GM23248 (cell line): ENCODE results near the gene DLG1. TPM values are rescaled to one million over a fixed set of nuclear protein-coding genes. Genes with fewer than 3 reads are reported as not detected.

Experiments used
- DNase-seq: peaks from one replicate; pipeline ENCODE4 v3.0.0-alpha.2; 2015
- H2AFZ ChIP-seq: fragments of 200-600 bp; sonication (generic); 2 replicates; pipeline ENCODE4 v1.6.1; 2016; ENCODE audit warnings: antibody characterized with exemption
- H3F3A ChIP-seq: fragments of 200-600 bp; sonication (generic); 2 replicates; pipeline ENCODE4 v1.6.1; 2016; ENCODE audit warnings: mild to moderate bottlenecking, antibody characterized with exemption, mixed run types; ENCODE audit not compliant: insufficient read depth
- H3K27ac ChIP-seq: fragments of 200-600 bp; sonication (generic); 2 replicates; pipeline ENCODE4 v1.5.1; 2016; ENCODE audit warnings: mild to moderate bottlenecking
- H3K27me3 ChIP-seq: fragments of 200-600 bp; sonication (generic); replicated peaks from 2 replicates; pipeline ENCODE4 v1.6.1; 2016; ENCODE audit warnings: mild to moderate bottlenecking; ENCODE audit not compliant: insufficient read depth
- H3K36me3 ChIP-seq: fragments of 200-600 bp; sonication (generic); 2 replicates; pipeline ENCODE4 v1.6.1; 2016; ENCODE audit warnings: low read depth, mild to moderate bottlenecking
- H3K4me1 ChIP-seq: fragments of 200-600 bp; sonication (generic); 2 replicates; pipeline ENCODE4 v1.6.1; 2016; ENCODE audit warnings: mild to moderate bottlenecking; ENCODE audit not compliant: insufficient read depth
- H3K4me2 ChIP-seq: fragments of 200-600 bp; sonication (generic); one replicate; pipeline ENCODE4 v1.6.1; 2016; ENCODE audit warnings: mild to moderate bottlenecking; ENCODE audit not compliant: unreplicated experiment
- H3K4me3 ChIP-seq: fragments of 200-600 bp; sonication (generic); 2 replicates; pipeline ENCODE4 v1.5.1; 2016; ENCODE audit warnings: mild to moderate bottlenecking
- H3K79me2 ChIP-seq: fragments of 200-600 bp; sonication (generic); 2 replicates; pipeline ENCODE4 v1.6.1; 2016; ENCODE audit warnings: mild to moderate bottlenecking; ENCODE audit not compliant: insufficient read depth
- H3K9ac ChIP-seq: fragments of 200-600 bp; sonication (generic); 2 replicates; pipeline ENCODE4 v1.6.1; 2016; ENCODE audit warnings: mild to moderate bottlenecking
- H3K9me2 ChIP-seq: fragments of 200-600 bp; sonication (generic); 2 replicates; pipeline ENCODE4 v1.6.1; 2016; ENCODE audit warnings: mixed run types, mild to moderate bottlenecking, moderate library complexity; ENCODE audit not compliant: insufficient read depth
- H3K9me3 ChIP-seq: fragments of 200-600 bp; sonication (generic); one replicate; pipeline ENCODE4 v1.6.1; 2017; ENCODE audit warnings: low read depth
- H4K20me1 ChIP-seq: fragments of 200-600 bp; sonication (generic); 2 replicates; pipeline ENCODE4 v1.6.0; 2016; ENCODE audit not compliant: insufficient read depth
- EZH2 ChIP-seq: fragments of 200-600 bp; sonication (generic); IDR thresholded peaks from 2 replicates; pipeline ENCODE4 v1.6.1; 2018; ENCODE audit warnings: antibody characterized with exemption, mild to moderate bottlenecking; ENCODE audit not compliant: insufficient read depth, poor library complexity, severe bottlenecking
- EZH2phosphoT487 ChIP-seq: fragments of 200-600 bp; sonication (generic); IDR thresholded peaks from 2 replicates; pipeline ENCODE4 v1.6.1; 2018; ENCODE audit warnings: antibody characterized with exemption, moderate library complexity, mild to moderate bottlenecking, low read depth; ENCODE audit not compliant: insufficient read depth
- WGBS, 2 experiments: methylation state at CpG; one replicate each; pipeline ENCODE4 v1.1.6; 2015 to 2017; ENCODE audit warnings: low lambda C conversion rate in 2 of 2, low coverage in 1 of 2; ENCODE audit errors: missing lambda C conversion rate in 2 of 2; 5-methylcytosine and 5-hydroxymethylcytosine counted together
- in situ Hi-C: fragments of 300-500 bp; cut with MboI; formaldehyde crosslinking; loops from 2 replicates; pipeline ENCODE4 v1.15.0; 2020
- polyA plus RNA-seq: library from polyadenylated mRNA; unstranded; fragments of >200 nt; fragmentation: Nextera tagmentation; extraction: Ambion mirVana; gene quantifications from 2 replicates; pipeline ENCODE4 v1.2.1, GENCODE V29; 2016
- total RNA-seq: library from RNA; depleted of rRNA; stranded (reverse); fragments of >200 nt; shearing (Covaris generic); gene quantifications from 2 replicates; pipeline ENCODE4 v1.2.3, GENCODE V29; 2014

DLG1 gene
- total and polyA plus RNA-seq, 2 experiments from 2014 or later = 23.2 to 45.9 TPM

DNA sequence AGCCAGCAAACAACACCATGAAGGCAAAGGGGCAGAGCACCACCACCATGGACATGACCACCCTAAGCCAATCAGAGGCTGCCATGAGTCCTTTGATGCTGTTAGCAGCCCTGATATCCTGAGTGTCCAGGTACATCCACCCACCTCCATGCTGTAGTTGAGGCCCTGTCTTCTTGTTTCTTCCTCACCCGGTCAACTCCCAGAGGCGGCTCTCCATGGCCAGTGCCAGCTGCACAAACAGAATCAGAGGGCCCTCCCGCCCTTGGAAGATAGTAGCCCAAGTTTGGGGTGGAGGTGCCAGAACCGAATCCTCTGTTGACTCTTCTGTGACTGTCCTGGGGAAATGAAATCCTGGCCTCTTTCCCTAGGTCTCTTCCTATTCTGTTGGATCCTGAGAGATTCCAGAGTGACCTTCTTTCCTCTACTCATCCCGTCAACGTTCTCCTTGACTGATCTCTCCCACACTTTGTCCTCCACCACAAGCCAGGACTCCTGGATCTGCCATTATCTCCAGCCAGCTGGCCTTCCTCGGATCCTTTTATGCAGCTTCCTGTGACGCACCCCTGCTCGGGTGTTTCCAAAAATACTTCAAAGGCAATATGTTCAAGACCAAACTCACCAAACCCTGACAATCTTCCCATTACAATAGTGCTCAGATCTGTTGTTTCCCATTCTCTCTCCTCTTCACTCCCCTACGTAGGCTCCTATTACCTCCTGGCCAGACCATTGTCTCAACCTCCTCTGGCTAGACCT is 45.4 kb upstream of the DLG1 start:
- Histone ChIP-seq H2AFZ (no peak overlapping the region), H3K27me3 (no peaks in the 10 kb centered on the region), H3K4me3 (no peak overlapping the region), H3K4me2 (no peak overlapping the region), H3K9me3 (no peaks in the 10 kb centered on the region), H3K79me2 (no peaks in the 10 kb centered on the region), H3K27ac (no peak overlapping the region), H3F3A (0 out of 2 replicates have a peak, but pooled peaks cover 4% of the 10 kb centered on the region), H3K9me2 (no peaks in the 10 kb centered on the region), H3K4me1 (peaks cover 10% of the 10 kb centered on the region), H3K9ac (no peak overlapping the region), H4K20me1 (no peaks in the 10 kb centered on the region), H3K36me3 (no peaks in the 10 kb centered on the region)
- in situ Hi-C loops = no loop called here
- 64 to 69% methylated on average over 10 of the region's 10 CpGs for WGBS, 2 experiments
- TF ChIP-seq EZH2 (no peak), EZH2phosphoT487 (no peak)
- no peak for DNase-seq

DNA sequence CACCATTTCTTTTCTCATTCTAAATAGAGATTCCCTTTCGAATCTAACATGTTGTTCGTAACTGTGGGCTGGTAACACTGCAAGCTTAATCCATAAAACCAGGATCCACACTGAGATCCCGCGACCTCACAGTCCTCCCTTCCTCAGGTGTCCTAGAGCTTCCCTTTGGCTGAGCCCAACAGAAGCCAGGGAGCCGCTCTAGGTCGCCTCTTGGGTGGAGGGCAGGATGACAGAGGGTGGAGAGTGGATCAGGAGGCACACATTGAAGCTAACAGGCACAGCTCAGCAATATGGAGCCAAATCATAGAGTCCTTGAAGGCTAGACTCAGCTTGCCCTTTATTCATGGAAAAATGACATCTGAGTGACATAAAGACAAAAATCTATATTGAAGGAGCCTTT is 44.7 kb upstream of the DLG1 start:
- 91 to 92% methylated on average over 6 of the region's 6 CpGs for WGBS, 2 experiments
- in situ Hi-C loops = no loop called here
- Histone ChIP-seq H3K9me3 (no peaks in the 10 kb centered on the region), H3K27me3 (no peaks in the 10 kb centered on the region), H3K36me3 (no peaks in the 10 kb centered on the region), H3K4me2 (no peak overlapping the region), H2AFZ (no peak overlapping the region), H3F3A (0 out of 2 replicates have a peak, but pooled peaks cover 4% of the 10 kb centered on the region), H3K9me2 (no peaks in the 10 kb centered on the region), H3K27ac (no peak overlapping the region), H3K9ac (no peak overlapping the region), H3K79me2 (no peaks in the 10 kb centered on the region), H3K4me1 (peaks cover 10% of the 10 kb centered on the region), H3K4me3 (no peak overlapping the region), H4K20me1 (no peaks in the 10 kb centered on the region)
- TF ChIP-seq EZH2phosphoT487 (no peak), EZH2 (no peak)
- DNase-seq = no peak

DNA sequence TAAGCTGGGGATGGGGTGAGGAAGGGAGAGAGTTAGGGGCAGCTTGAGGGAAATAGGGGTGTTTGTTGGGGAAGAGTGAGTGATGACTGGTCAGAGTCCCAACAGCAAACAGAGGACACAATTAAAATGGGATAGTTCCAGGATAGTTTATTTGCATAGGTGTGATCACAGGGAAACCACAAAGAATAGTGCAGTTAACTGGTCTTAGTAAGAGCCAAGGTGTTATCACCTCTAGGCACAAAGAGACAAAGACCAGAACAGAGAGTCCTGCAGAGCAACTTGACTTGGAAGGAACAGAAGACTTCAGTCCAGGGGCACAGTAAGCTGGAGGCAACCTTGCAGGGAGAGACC is 42.1 kb upstream of the DLG1 start:
- Histone ChIP-seq H3K36me3 (no peaks in the 10 kb centered on the region), H3K4me3 (no peak overlapping the region), H2AFZ (no peak overlapping the region; the same call in 1 of the 2 replicates), H3K79me2 (no peaks in the 10 kb centered on the region), H3K27me3 (no peaks in the 10 kb centered on the region), H3K4me1 (peaks cover 10% of the 10 kb centered on the region), H3K9ac (no peak overlapping the region), H3K9me2 (no peaks in the 10 kb centered on the region), H3F3A (peaks cover 7% of the 10 kb centered on the region; the same call in 1 of the 2 replicates), H3K27ac (no peak overlapping the region), H3K9me3 (no peaks in the 10 kb centered on the region), H4K20me1 (no peaks in the 10 kb centered on the region), H3K4me2 (no peak overlapping the region)
- no peak for DNase-seq
- in situ Hi-C loops = no loop called here
- TF ChIP-seq EZH2 (no peak), EZH2phosphoT487 (no peak)

DNA sequence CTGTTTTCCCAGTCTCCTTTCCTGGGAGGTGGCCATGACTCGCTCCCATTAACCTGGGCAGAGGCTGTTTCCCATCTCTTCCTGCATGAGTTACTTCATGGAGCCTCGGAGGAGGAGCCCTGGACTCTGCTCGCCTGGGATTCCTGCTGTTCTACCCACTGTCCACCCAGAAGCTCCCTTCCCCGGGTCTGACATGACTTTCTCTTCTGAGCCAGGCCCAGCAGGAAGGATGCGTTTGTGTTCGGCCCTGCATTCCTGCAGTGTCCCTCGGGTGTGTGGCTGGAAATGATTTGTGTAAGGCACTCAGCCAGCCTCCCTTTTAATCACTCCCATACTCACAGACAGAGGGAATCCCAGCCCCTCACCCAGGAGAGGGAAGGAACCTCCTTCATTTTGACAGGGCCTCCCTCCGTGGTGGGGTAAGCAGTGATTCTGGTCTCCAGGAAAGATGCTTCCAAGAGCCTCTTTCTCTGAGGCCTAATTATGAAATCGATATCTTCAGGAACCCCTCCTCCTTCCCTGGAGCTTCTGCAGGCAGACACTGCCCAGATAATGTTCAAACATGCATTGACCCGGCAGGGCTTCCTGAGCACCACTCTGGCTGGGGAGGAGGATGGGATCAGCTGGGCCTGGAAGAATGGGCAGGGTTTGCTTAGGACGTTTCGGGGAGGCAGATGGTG is 41.6 kb upstream of the DLG1 start:
- TF ChIP-seq EZH2phosphoT487 (no peak), EZH2 (no peak)

More for the DNA sequence above, 41.6 kb upstream of the DLG1 start:
- H4K20me1 ChIP-seq = no peaks in the 10 kb centered on the region
- H3K4me2 ChIP-seq = peak overlapping the region; percentile 32
- peak overlapping the region; percentile 19 for H3K27ac ChIP-seq
- H3K4me1 ChIP-seq = peaks cover 10% of the 10 kb centered on the region
- no peak overlapping the region for H3K4me3 ChIP-seq
- peak overlapping the region; percentile 62 for H2AFZ ChIP-seq
- peak overlapping the region; percentile 37 for H3K9ac ChIP-seq
- no peaks in the 10 kb centered on the region for H3K9me2 ChIP-seq
- H3F3A ChIP-seq = peaks cover 7% of the 10 kb centered on the region; the same call in 1 of the 2 replicates
- H3K27me3 ChIP-seq = no peaks in the 10 kb centered on the region
- in situ Hi-C loops = no loop called here
- H3K79me2 ChIP-seq = no peaks in the 10 kb centered on the region
- DNase-seq = peak; percentile 71
- no peaks in the 10 kb centered on the region for H3K36me3 ChIP-seq
- H3K9me3 ChIP-seq = no peaks in the 10 kb centered on the region
- 23 to 25% methylated on average over 12 of the region's 12 CpGs for WGBS, 2 experiments
